ENCODE data around the gene IKBKE. TPM values are rescaled to one million over a fixed set of nuclear protein-coding genes. Genes with fewer than 3 reads are reported as not detected.

Gene IKBKE
- total and polyA plus RNA-seq, 11 donors, result 0.27 to 10.8 (median 1.1) TPM

DNA sequence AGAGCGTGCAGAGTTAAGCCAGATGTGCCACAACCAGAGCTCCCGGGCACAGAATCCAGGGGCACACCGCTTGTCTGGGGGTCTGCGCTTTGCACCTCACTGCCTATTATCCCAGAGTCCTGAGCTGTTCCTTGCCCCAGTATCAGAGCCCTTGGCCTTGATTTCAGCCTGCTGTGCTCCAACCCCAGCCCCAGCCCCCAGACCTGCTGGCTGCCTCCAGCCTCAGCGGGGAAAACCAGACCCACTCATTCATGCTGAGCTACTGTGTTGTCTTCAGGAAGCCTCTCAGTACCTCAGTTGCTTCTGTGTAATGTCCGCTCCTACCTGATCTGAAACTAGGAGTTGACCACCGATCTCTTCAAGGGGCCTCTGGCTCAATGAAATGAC, 1.1 kb downstream of the IKBKE start:
- DNase-seq (no peak), ATAC-seq (no peak)
- Histone ChIP-seq H3K27me3 (peaks cover 0 to 6% (median 0%) of the 10 kb centered on the region in 9 donors), H3K9me3 (no peaks in the 10 kb centered on the region), H3K4me3 (peak overlapping the region in 7 of 12 donors; percentile 56 to 69 (median 61)), H3K36me3 (peaks cover 0 to 25% (median 0%) of the 10 kb centered on the region in 9 donors), H3K27ac (peak overlapping the region in 1 of 12 donors; percentile 86), H3K4me1 (peaks cover 4 to 67% (median 18%) of the 10 kb centered on the region in 12 donors)
- WGBS, 4 donors, result 69 to 86% (median 79%) methylated on average over 6 to 7 of the region's 7 CpGs
- intact Hi-C loops (cut with DNase I), result loop anchor here in 1 of 10 donors (10.0 kb wide), 1 partner anchor 193 kb away; no protein-coding TSS in a partner anchor
- TF ChIP-seq POLR2A (IDR thresholded peaks at IDR 0.05), result no peak
- TF ChIP-seq, protein P1, sequence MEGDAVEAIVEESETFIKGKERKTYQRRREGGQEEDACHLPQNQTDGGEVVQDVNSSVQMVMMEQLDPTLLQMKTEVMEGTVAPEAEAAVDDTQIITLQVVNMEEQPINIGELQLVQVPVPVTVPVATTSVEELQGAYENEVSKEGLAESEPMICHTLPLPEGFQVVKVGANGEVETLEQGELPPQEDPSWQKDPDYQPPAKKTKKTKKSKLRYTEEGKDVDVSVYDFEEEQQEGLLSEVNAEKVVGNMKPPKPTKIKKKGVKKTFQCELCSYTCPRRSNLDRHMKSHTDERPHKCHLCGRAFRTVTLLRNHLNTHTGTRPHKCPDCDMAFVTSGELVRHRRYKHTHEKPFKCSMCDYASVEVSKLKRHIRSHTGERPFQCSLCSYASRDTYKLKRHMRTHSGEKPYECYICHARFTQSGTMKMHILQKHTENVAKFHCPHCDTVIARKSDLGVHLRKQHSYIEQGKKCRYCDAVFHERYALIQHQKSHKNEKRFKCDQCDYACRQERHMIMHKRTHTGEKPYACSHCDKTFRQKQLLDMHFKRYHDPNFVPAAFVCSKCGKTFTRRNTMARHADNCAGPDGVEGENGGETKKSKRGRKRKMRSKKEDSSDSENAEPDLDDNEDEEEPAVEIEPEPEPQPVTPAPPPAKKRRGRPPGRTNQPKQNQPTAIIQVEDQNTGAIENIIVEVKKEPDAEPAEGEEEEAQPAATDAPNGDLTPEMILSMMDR (IDR thresholded peaks at IDR 0.05), result no peak

DNA sequence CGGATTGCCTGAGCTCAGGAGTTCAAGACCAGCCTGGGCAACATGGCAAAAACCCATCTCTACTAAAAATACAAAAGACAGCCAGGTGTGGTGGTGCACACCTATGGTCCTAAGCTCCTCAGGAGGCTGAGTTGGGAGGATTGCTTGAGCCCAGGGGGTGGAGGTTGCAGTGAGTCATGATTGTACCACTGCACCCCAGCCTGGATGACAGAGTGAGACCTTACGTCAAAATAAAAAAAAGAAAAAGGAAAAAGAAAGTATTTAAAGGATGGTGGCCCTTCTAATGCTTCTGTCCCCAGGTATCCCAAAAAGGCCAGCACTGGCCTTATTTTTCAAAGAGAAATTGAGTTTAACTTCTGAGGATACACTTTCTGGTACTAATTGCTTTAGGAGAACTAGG, 1.7 kb downstream of the IKBKE start:
- intact Hi-C loops (cut with DNase I), result loop anchor here in 1 of 10 donors (10.0 kb wide), 1 partner anchor 193 kb away; no protein-coding TSS in a partner anchor
- ATAC-seq (no peak), DNase-seq (no peak)
- peak overlapping the region in 1 of 12 donors; percentile 69 for H3K4me3 ChIP-seq
- peaks cover 0 to 6% (median 0%) of the 10 kb centered on the region in 9 donors for H3K27me3 ChIP-seq
- no peak for TF ChIP-seq POLR2A (IDR thresholded peaks at IDR 0.05)
- TF ChIP-seq, protein P1 (IDR thresholded peaks at IDR 0.05), result no peak
- H3K27ac ChIP-seq, result peak overlapping the region in 1 of 12 donors; percentile 86
- H3K4me1 ChIP-seq, result peaks cover 4 to 60% (median 18%) of the 10 kb centered on the region in 12 donors
- 92 to 95% (median 93%) methylated on average over 2 of the region's 2 CpGs for WGBS, 4 donors
- H3K36me3 ChIP-seq, result peaks cover 0 to 31% (median 0%) of the 10 kb centered on the region in 9 donors
- H3K9me3 ChIP-seq, result no peaks in the 10 kb centered on the region

DNA sequence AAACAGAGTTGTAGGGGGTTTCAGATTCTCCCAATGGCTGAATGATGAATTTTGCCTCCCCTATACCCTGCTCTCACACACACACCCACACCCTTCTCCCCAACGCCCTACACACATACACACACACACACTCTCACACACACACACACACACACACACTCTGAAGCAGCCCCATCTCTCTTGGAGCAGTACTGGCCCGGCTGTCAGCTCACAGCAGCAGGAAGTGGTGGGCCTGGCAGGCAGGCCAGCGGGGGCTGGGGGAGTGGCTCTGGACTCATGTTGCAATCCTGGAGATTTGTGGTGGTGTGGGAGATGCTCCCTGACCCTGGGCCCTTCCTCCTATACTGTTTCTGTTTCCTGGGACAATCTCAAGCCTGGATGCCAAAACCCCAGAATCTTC, 2.2 kb downstream of the IKBKE start:
- Histone ChIP-seq H3K36me3 (peaks cover 0 to 35% (median 0%) of the 10 kb centered on the region in 9 donors), H3K9me3 (no peaks in the 10 kb centered on the region), H3K27me3 (peaks cover 0 to 5% (median 0%) of the 10 kb centered on the region in 9 donors), H3K27ac (peak overlapping the region in 1 of 12 donors; percentile 86), H3K4me3 (peak overlapping the region in 1 of 12 donors; percentile 69), H3K4me1 (peaks cover 4 to 56% (median 18%) of the 10 kb centered on the region in 12 donors)
- DNase-seq (peak in 1 of 5 donors; percentile 57), ATAC-seq (peak in 3 of 4 donors; percentile 11 to 49 (median 26))
- intact Hi-C loops (cut with DNase I), result loop anchor here in 1 of 10 donors (10.0 kb wide), 1 partner anchor 192 kb away; no protein-coding TSS in a partner anchor
- WGBS, 4 donors, result 41 to 67% (median 59%) methylated on average over 3 of the region's 3 CpGs
- no peak for TF ChIP-seq POLR2A (IDR thresholded peaks at IDR 0.05)

DNA sequence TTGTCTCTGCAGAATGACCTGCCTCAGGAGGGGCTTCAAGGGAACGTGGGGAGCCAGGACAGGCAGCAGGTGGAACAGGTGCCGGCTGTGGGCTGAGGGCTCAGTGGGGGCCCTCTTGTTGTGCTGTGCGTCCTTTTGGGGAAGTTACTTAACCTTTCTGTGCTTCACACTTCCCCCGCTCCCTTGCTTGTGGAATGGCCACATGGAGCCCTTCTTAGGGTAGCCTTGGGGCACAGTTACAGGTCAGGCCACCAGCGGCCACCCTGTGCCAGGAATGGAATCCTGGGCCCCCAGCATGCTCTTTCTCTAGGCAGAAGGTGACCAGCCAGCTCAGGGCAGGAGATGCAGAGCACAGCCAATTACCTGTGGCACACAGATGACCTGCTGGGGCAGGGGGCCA, 2.6 kb downstream of the IKBKE start:
- H3K4me3 ChIP-seq, result peak overlapping the region in 1 of 12 donors; percentile 12
- peaks cover 4 to 52% (median 17%) of the 10 kb centered on the region in 12 donors for H3K4me1 ChIP-seq
- peaks cover 0 to 40% (median 0%) of the 10 kb centered on the region in 9 donors for H3K36me3 ChIP-seq
- H3K9me3 ChIP-seq, result no peaks in the 10 kb centered on the region
- WGBS, 4 donors, result 46 to 94% (median 71%) methylated on average over 2 to 5 of the region's 5 CpGs
- peaks cover 0 to 5% (median 0%) of the 10 kb centered on the region in 9 donors for H3K27me3 ChIP-seq
- intact Hi-C loops (cut with DNase I), result loop anchor here in 1 of 10 donors (10.0 kb wide), 1 partner anchor 192 kb away; no protein-coding TSS in a partner anchor
- DNase-seq (peak in 1 of 5 donors; percentile 22), ATAC-seq (no peak)
- TF ChIP-seq, protein P1 (IDR thresholded peaks at IDR 0.05), result no peak
- no peak for TF ChIP-seq POLR2A (IDR thresholded peaks at IDR 0.05)
- H3K27ac ChIP-seq, result peak overlapping the region in 1 of 12 donors; percentile 46

Measured in heart left ventricle (tissue), 16 donors.